Keratinocyte (primary cell): ENCODE data around the gene CARMIL1. TPM values are rescaled to one million over a fixed set of nuclear protein-coding genes. Genes with fewer than 3 reads are reported as not detected.
A peak's percentile ranks its signal among the peaks of the same experiment; 100 is the strongest.

ENCODE experiments used
- DNase-seq: peaks from one replicate; pipeline ENCODE4 v3.0.0-alpha.2; 2011; ENCODE audit warnings: low read depth, missing footprints, low spot score
- FAIRE-seq: peaks from 2 replicates; lab custom pipeline; 2011; peaks lifted over from hg19 to GRCh38; lab: Jason Lieb, UNC
- H2AFZ ChIP-seq: 2 replicates; pipeline ENCODE4 v1.6.0; 2012; ENCODE audit warnings: low read length, control low read depth, inconsistent platforms; ENCODE audit not compliant: control insufficient read depth
- H3K27ac ChIP-seq: 2 replicates; pipeline ENCODE4 v1.5.1; 2011; ENCODE audit warnings: low read length; ENCODE audit not compliant: control insufficient read depth, insufficient read depth
- H3K27me3 ChIP-seq: 3 replicates; pipeline ENCODE4 v1.6.0; 2011; ENCODE audit warnings: low read length; ENCODE audit not compliant: control insufficient read depth, insufficient read depth; ENCODE audit errors: extremely low read depth
- H3K36me3 ChIP-seq, 2 experiments: 2 replicates in 1 of 2; 3 replicates in 1 of 2; pipeline ENCODE4 v1.5.1; 2011; ENCODE audit warnings: low read length in 2 of 2, mild to moderate bottlenecking in 1 of 2; ENCODE audit not compliant: control insufficient read depth in 2 of 2, insufficient read depth in 2 of 2; ENCODE audit errors: extremely low read depth in 1 of 2
- H3K4me1 ChIP-seq: 3 replicates; pipeline ENCODE4 v1.5.1; 2011; ENCODE audit warnings: low read length; ENCODE audit not compliant: control insufficient read depth, insufficient read depth; ENCODE audit errors: extremely low read depth
- H3K4me2 ChIP-seq: 3 replicates; pipeline ENCODE4 v1.6.0; 2011; ENCODE audit warnings: low read depth, low read length; ENCODE audit not compliant: control insufficient read depth, insufficient read depth; ENCODE audit errors: extremely low read depth
- H3K4me3 ChIP-seq, 3 experiments: fragments of 200-600 bp in 1 of 3; sonication (generic) in 1 of 3; 2 replicates in 2 of 3; 3 replicates in 1 of 3; pipeline ENCODE4 v1.5.1; 2011 to 2016; ENCODE audit warnings: low read length in 3 of 3, mild to moderate bottlenecking in 3 of 3, control low read depth in 2 of 3, inconsistent platforms in 1 of 3, low read depth in 1 of 3, mixed read lengths in 1 of 3, mixed run types in 1 of 3, moderate library complexity in 1 of 3; ENCODE audit not compliant: control insufficient read depth in 2 of 3, insufficient read depth in 2 of 3; ENCODE audit errors: extremely low read depth in 1 of 3
- H3K79me2 ChIP-seq: 2 replicates; pipeline ENCODE4 v1.6.0; 2012; ENCODE audit warnings: low read length; ENCODE audit not compliant: control insufficient read depth, insufficient read depth
- H3K9ac ChIP-seq: 3 replicates; pipeline ENCODE4 v1.6.0; 2011; ENCODE audit warnings: low read length; ENCODE audit not compliant: control insufficient read depth, insufficient read depth; ENCODE audit errors: extremely low read depth
- H3K9me1 ChIP-seq: 3 replicates; pipeline ENCODE4 v1.6.0; 2011; ENCODE audit warnings: low read length; ENCODE audit not compliant: control insufficient read depth, insufficient read depth; ENCODE audit errors: extremely low read depth
- H3K9me3 ChIP-seq: 2 replicates; pipeline ENCODE4 v1.5.1; 2012; ENCODE audit warnings: low read depth, low read length; ENCODE audit not compliant: control insufficient read depth
- H4K20me1 ChIP-seq: 3 replicates; pipeline ENCODE4 v1.6.0; 2011; ENCODE audit warnings: low read length; ENCODE audit not compliant: control insufficient read depth, insufficient read depth; ENCODE audit errors: extremely low read depth
- CTCF ChIP-seq, 3 experiments: IDR thresholded peaks in 1 of 3; conservative IDR thresholded peaks in 1 of 3; optimal IDR thresholded peaks in 1 of 3; 2 replicates in 2 of 3; 3 replicates in 1 of 3; pipeline versions ENCODE3 to v1.5.1; 2011; ENCODE audit warnings: low read length in 3 of 3, mild to moderate bottlenecking in 3 of 3, moderate library complexity in 2 of 3, control low read depth in 1 of 3, inconsistent platforms in 1 of 3; ENCODE audit not compliant: insufficient read depth in 2 of 3; ENCODE audit errors: extremely low read depth in 1 of 3
- EZH2 ChIP-seq: IDR thresholded peaks from one replicate; pipeline ENCODE4 v1.6.1; 2012; ENCODE audit warnings: inconsistent platforms, mild to moderate bottlenecking, low read length, moderate library complexity
- dilution Hi-C: fragments of 300-500 bp; cut with MboI; formaldehyde crosslinking; loops from one replicate; pipeline ENCODE4 v1.7.0; 2020; ENCODE audit warnings: low sequenced_read_pairs; ENCODE audit not compliant: extremely low pct_ligation_motif_present
- polyA plus RNA-seq, 5 experiments: library from polyadenylated mRNA; depleted of rRNA in 3 of 5; stranded (reverse) in 3 of 5; stranded (forward) in 1 of 5; unstranded in 1 of 5; fragments of >200 nt; gene quantifications; 1 replicate in 1 of 5; 2 replicates in 3 of 5; 3 replicates in 1 of 5; pipeline versions ENCODE4 v1.2.1 to v1.2.3, GENCODE V29; 2011 to 2012; ENCODE audit warnings: missing spikeins in 2 of 5, low read depth in 1 of 5, low replicate concordance in 1 of 5

CARMIL1 gene
- polyA plus RNA-seq, 1 donor (not counting 4 experiments of a cell fraction or from before 2014, with no cell fraction given): 18.9 TPM

- dilution Hi-C loops: no loop called here
- FAIRE-seq: no peak
- H3K4me2 ChIP-seq: no peak overlapping the region
These were observed 108.7 kb downstream of the CARMIL1 start for GRCh38 chr6:25387911-25388310.

GRCh38 chr6:25388776-25389175 lies 109.6 kb downstream of the CARMIL1 start:
- dilution Hi-C loops: no loop called here
- Histone ChIP-seq H3K4me2 (peak overlapping the region; percentile 66), H2AFZ (no peak overlapping the region)

More at GRCh38 chr6:25387911-25388310, 108.7 kb downstream of the CARMIL1 start:
- Histone ChIP-seq H3K27ac (no peak overlapping the region), H3K27me3 (no peaks in the 10 kb centered on the region), H3K9me3 (no peaks in the 10 kb centered on the region), H3K36me3 (no peaks in the 10 kb centered on the region), H3K4me1 (peaks cover 21% of the 10 kb centered on the region), H3K79me2 (peaks cover 33% of the 10 kb centered on the region), H3K4me3 (no peak overlapping the region), H4K20me1 (no peaks in the 10 kb centered on the region), H2AFZ (no peak overlapping the region), H3K9ac (no peak overlapping the region), H3K9me1 (no peaks in the 10 kb centered on the region)
- no peak for TF ChIP-seq EZH2
- no peak for TF ChIP-seq CTCF (optimal IDR thresholded peaks at IDR 0.05 in 1 of 3, IDR thresholded peaks at IDR 0.05 in 1 of 3, conservative IDR thresholded peaks at IDR 0.05 in 1 of 3; ENCODE audit: extremely low read depth in 1 of 3, insufficient read depth in 2 of 3, low read length in 3 of 3)
- no peak for DNase-seq

More at GRCh38 chr6:25388776-25389175, 109.6 kb downstream of the CARMIL1 start:
- Histone ChIP-seq H4K20me1 (no peaks in the 10 kb centered on the region), H3K79me2 (peaks cover 36% of the 10 kb centered on the region), H3K4me1 (peaks cover 21% of the 10 kb centered on the region), H3K9ac (no peak overlapping the region), H3K27me3 (no peaks in the 10 kb centered on the region), H3K9me1 (no peaks in the 10 kb centered on the region), H3K36me3 (no peaks in the 10 kb centered on the region), H3K27ac (peak overlapping the region; percentile 73), H3K4me3 (peak overlapping the region in 2 of 3 experiments; percentile 12 to 27), H3K9me3 (no peaks in the 10 kb centered on the region)
- no peak for TF ChIP-seq EZH2
- TF ChIP-seq CTCF (optimal IDR thresholded peaks at IDR 0.05 in 1 of 3, IDR thresholded peaks at IDR 0.05 in 1 of 3, conservative IDR thresholded peaks at IDR 0.05 in 1 of 3; ENCODE audit: extremely low read depth in 1 of 3, insufficient read depth in 2 of 3, low read length in 3 of 3): no peak
- peak; percentile 50 for DNase-seq
- no peak for FAIRE-seq
